IMR-90 (cell line): ENCODE results near the gene RIMBP2. TPM values are rescaled to one million over a fixed set of nuclear protein-coding genes. Genes with fewer than 3 reads are reported as not detected.

Experiments used
- ATAC-seq: fragments of 200-7000 bp; cut with Tn5 transposase; 2 replicates; pipeline ENCODE4 v1.9.1; 2020; ENCODE audit warnings: low read depth, mild to moderate bottlenecking, moderate library complexity
- BruUV-seq: library from RNA; stranded (reverse); fragments of 400-500 nt; replicated peaks from 2 replicates; lab custom pipeline; 2021; lab: Mats Ljungman, UMichigan
- CTCF ChIA-PET: fragments of 300-600 bp; formaldehyde crosslinking; extraction: SDS; loops from one replicate; lab custom pipeline; 2021; ENCODE audit warnings: antibody characterized with exemption; lab: Yijun Ruan, JAX
- POLR2A ChIA-PET: fragments of 300-600 bp; sonication (Branson Sonifier 250); formaldehyde crosslinking; loops from one replicate; lab custom pipeline; 2022; ENCODE audit warnings: antibody characterized with exemption; ENCODE audit not compliant: unreplicated experiment; lab: Charles Lee
- DNase-seq: peaks from one replicate; pipeline ENCODE4 v3.0.0; 2013
- H2AFZ ChIP-seq: replicated peaks from 2 replicates; pipeline ENCODE3; 2013; ENCODE audit warnings: low read length, mild to moderate bottlenecking; ENCODE audit not compliant: poor library complexity
- H2AK5ac ChIP-seq: 2 replicates; pipeline ENCODE4 v1.6.1; 2013; ENCODE audit warnings: low read depth, low read length, inconsistent platforms
- H2AK9ac ChIP-seq: replicated peaks from 2 replicates; pipeline ENCODE3; 2013; ENCODE audit warnings: mild to moderate bottlenecking, low read depth, low read length, moderate library complexity; ENCODE audit not compliant: poor library complexity
- H2BK120ac ChIP-seq: 2 replicates; pipeline ENCODE4 v1.6.1; 2013; ENCODE audit warnings: low read depth, low read length, inconsistent platforms
- H2BK15ac ChIP-seq: 3 replicates; pipeline ENCODE4 v1.6.1; 2013; ENCODE audit warnings: low read depth, low read length, inconsistent platforms
- H2BK20ac ChIP-seq: 2 replicates; pipeline ENCODE4 v1.6.1; 2013; ENCODE audit warnings: low read depth, mild to moderate bottlenecking, inconsistent platforms, low read length, moderate library complexity
- H2BK5ac ChIP-seq: 2 replicates; pipeline ENCODE4 v1.6.1; 2013; ENCODE audit warnings: mild to moderate bottlenecking, low read depth, low read length, inconsistent platforms; ENCODE audit not compliant: poor library complexity, severe bottlenecking
- H3K14ac ChIP-seq: replicated peaks from 2 replicates; pipeline ENCODE4 v1.6.1; 2013; ENCODE audit warnings: low read depth, low read length, inconsistent platforms
- H3K18ac ChIP-seq: 2 replicates; pipeline ENCODE4 v1.6.1; 2013; ENCODE audit warnings: low read depth, low read length, control low read depth
- H3K23ac ChIP-seq: 2 replicates; pipeline ENCODE4 v1.6.1; 2013; ENCODE audit warnings: low read depth, low read length, inconsistent platforms
- H3K27ac ChIP-seq: 2 replicates; pipeline ENCODE4 v1.5.1; 2013; ENCODE audit warnings: mild to moderate bottlenecking, control low read depth, low read length; ENCODE audit not compliant: insufficient read depth
- H3K27me3 ChIP-seq: 2 replicates; pipeline ENCODE4 v1.6.1; 2013; ENCODE audit warnings: low read length; ENCODE audit not compliant: control insufficient read depth, insufficient read depth
- H3K36me3 ChIP-seq: 2 replicates; pipeline ENCODE4 v1.6.1; 2013; ENCODE audit warnings: low read length, mixed read lengths; ENCODE audit not compliant: control insufficient read depth, insufficient read depth
- H3K4ac ChIP-seq: 2 replicates; pipeline ENCODE4 v1.6.1; 2013; ENCODE audit warnings: low read depth, low read length, inconsistent platforms
- H3K4me1 ChIP-seq: 2 replicates; pipeline ENCODE4 v1.6.1; 2013; ENCODE audit warnings: low read length, mixed read lengths; ENCODE audit not compliant: control insufficient read depth, insufficient read depth
- H3K4me2 ChIP-seq: 2 replicates; pipeline ENCODE4 v1.6.1; 2013; ENCODE audit warnings: low read depth, mild to moderate bottlenecking, control low read depth, low read length, moderate library complexity
- H3K4me3 ChIP-seq: 2 replicates; pipeline ENCODE4 v1.5.1; 2013; ENCODE audit warnings: low read depth, mild to moderate bottlenecking, control low read depth, low read length, moderate library complexity; ENCODE audit not compliant: insufficient read depth
- H3K56ac ChIP-seq: 2 replicates; pipeline ENCODE4 v1.6.1; 2013; ENCODE audit warnings: low read length, inconsistent platforms; ENCODE audit not compliant: insufficient read depth; ENCODE audit errors: extremely low read depth
- H3K79me1 ChIP-seq, 2 experiments: 2 replicates each; pipeline ENCODE4 v1.6.1; 2013; ENCODE audit warnings: low read length in 2 of 2, inconsistent platforms in 1 of 2, low read depth in 1 of 2
- H3K9ac ChIP-seq: 2 replicates; pipeline ENCODE4 v1.6.1; 2013; ENCODE audit warnings: low read depth, low read length, control low read depth
- H3K9me1 ChIP-seq: 2 replicates; pipeline ENCODE4 v1.6.1; 2013; ENCODE audit warnings: low read length, inconsistent platforms; ENCODE audit not compliant: insufficient read depth
- H3K9me3 ChIP-seq: 2 replicates; pipeline ENCODE4 v1.6.1; 2013; ENCODE audit warnings: low read length; ENCODE audit not compliant: control insufficient read depth, insufficient read depth
- H4K20me1 ChIP-seq: 2 replicates; pipeline ENCODE4 v1.6.1; 2013; ENCODE audit warnings: low read length, inconsistent platforms; ENCODE audit not compliant: insufficient read depth
- H4K5ac ChIP-seq: 2 replicates; pipeline ENCODE4 v1.6.1; 2013; ENCODE audit warnings: mild to moderate bottlenecking, low read depth, low read length, control low read depth
- H4K8ac ChIP-seq, 2 experiments: 2 replicates each; pipeline ENCODE4 v1.6.1; 2013; ENCODE audit warnings: low read depth in 2 of 2, low read length in 2 of 2, control low read depth in 1 of 2, inconsistent platforms in 1 of 2
- H4K91ac ChIP-seq: 2 replicates; pipeline ENCODE4 v1.6.1; 2013; ENCODE audit warnings: low read depth, low read length, inconsistent platforms; ENCODE audit not compliant: insufficient read depth
- CEBPB ChIP-seq: IDR thresholded peaks from 2 replicates; pipeline ENCODE4 v1.6.1; 2012; ENCODE audit warnings: low read depth, low read length, improper control_type of control experiment
- CHD1 ChIP-seq: IDR thresholded peaks from 2 replicates; pipeline ENCODE4 v1.6.1; 2012; ENCODE audit warnings: low read depth, low read length, improper control_type of control experiment
- FOS ChIP-seq: fragments of 150-350 bp; IDR thresholded peaks from 2 replicates; pipeline ENCODE4 v1.6.1; 2016; ENCODE audit warnings: low read depth, low read length
- MAFK ChIP-seq: IDR thresholded peaks from 2 replicates; pipeline ENCODE4 v1.6.1; 2012; ENCODE audit warnings: low read depth, low read length, improper control_type of control experiment
- MXI1 ChIP-seq: IDR thresholded peaks from 2 replicates; pipeline ENCODE4 v1.6.1; 2012; ENCODE audit warnings: low read depth, mild to moderate bottlenecking, low read length, moderate library complexity, borderline replicate concordance
- NFE2L2 ChIP-seq: fragments of 150-350 bp; IDR thresholded peaks from 2 replicates; pipeline ENCODE4 v1.6.1; 2016; ENCODE audit warnings: low read depth, mild to moderate bottlenecking, low read length
- POLR2A ChIP-seq: IDR thresholded peaks from 2 replicates; pipeline ENCODE4 v1.6.1; 2012; ENCODE audit warnings: mild to moderate bottlenecking, low read depth, low read length
- RCOR1 ChIP-seq: IDR thresholded peaks from 2 replicates; pipeline ENCODE4 v1.6.1; 2012; ENCODE audit warnings: mild to moderate bottlenecking, low read length, improper control_type of control experiment; ENCODE audit not compliant: insufficient replicate concordance
- SMC3 ChIP-seq: fragments of 150-350 bp; IDR thresholded peaks from 2 replicates; pipeline ENCODE4 v1.6.1; 2016; ENCODE audit warnings: low read depth, mild to moderate bottlenecking, antibody characterized with exemption, low read length, moderate library complexity
- WGBS, 2 experiments: methylation state at CpG; one replicate each; pipeline versions ENCODE4 v1.1.5 to v1.1.7; 2013; ENCODE audit warnings: missing lambda C conversion rate in 2 of 2; ENCODE audit not compliant: insufficient read length in 1 of 2; ENCODE audit errors: extremely low coverage in 2 of 2; 5-methylcytosine and 5-hydroxymethylcytosine counted together
- dilution Hi-C: fragments of 300-500 bp; cut with HindIII; formaldehyde crosslinking; loops from one replicate; pipeline ENCODE4 v1.14.3; 2018; ENCODE audit warnings: low sequenced_read_pairs; ENCODE audit not compliant: unreplicated experiment
- in situ Hi-C: fragments of 300-500 bp; cut with MboI; formaldehyde crosslinking; loops from 3 replicates; pipeline ENCODE4 v1.14.3; 2019; ENCODE audit warnings: low sequenced_read_pairs, inconsistent platforms, mixed read lengths
- intact Hi-C: fragments of 100-400 bp; cut with micrococcal nuclease; formaldehyde crosslinking; loops from 2 replicates; pipeline ENCODE4 v1.10.0; 2022
- polyA plus RNA-seq, 3 experiments: library from polyadenylated mRNA; depleted of rRNA; stranded (reverse); fragments of >200 nt; gene quantifications; 2 replicates each; pipeline ENCODE4 v1.2.3, GENCODE V29; 2012; ENCODE audit warnings: low replicate concordance in 1 of 3
- total RNA-seq: library from RNA; depleted of rRNA; stranded (reverse); fragments of >200 nt; gene quantifications from 2 replicates; pipeline ENCODE4 v1.2.3, GENCODE V29; 2012
- TF ChIP-seq, protein P1 (sequence below): fragments of 150-350 bp; IDR thresholded peaks from 2 replicates; pipeline ENCODE4 v1.6.1; 2016; ENCODE audit warnings: low read depth, mild to moderate bottlenecking, low read length, moderate library complexity, borderline replicate concordance

The RIMBP2 gene
- total and polyA plus RNA-seq, 2 of the 4 experiments (the other 2 are of a cell fraction), result not detected

DNA sequence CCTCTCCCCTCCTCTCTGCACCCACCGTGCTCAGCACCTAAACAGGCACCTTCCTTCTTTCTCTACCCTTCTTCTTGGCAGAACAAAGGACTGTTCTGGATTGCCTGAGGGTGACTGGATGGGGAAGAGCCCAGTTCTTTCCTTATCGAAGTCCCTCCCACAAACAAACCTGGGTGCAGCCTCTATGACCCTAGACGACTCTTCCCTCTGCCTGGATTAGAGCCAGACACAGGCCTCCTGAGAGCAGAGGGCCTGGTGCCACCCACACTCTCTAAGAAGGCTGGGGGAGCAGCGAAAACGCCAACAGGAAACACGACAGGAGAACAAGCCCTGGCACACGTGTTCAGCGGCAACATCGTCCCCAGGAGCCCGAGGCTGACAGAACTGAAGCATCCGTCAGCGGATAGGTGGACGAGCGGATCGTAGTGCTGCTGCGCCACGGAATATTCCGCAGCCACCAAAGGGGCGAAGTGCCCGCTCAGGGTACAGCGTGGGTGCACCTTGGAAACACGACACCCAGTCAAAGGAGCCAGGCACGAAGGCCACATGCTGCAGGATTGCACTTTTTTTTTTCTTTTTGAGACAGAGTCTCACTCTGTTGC, 38.0 kb downstream of the RIMBP2 start:
- H4K8ac ChIP-seq, result no peak overlapping the region
- no peak overlapping the region for H3K4me2 ChIP-seq
- H3K4ac ChIP-seq, result no peak overlapping the region
- no peak overlapping the region for H2BK5ac ChIP-seq
- no peaks in the 10 kb centered on the region for H3K36me3 ChIP-seq
- dilution Hi-C loops (no loop called here), intact Hi-C loops (no loop called here), in situ Hi-C loops (no loop called here)
- no peak overlapping the region for H2AK9ac ChIP-seq
- H3K9me3 ChIP-seq, result peaks cover 48% of the 10 kb centered on the region
- no peak overlapping the region for H3K56ac ChIP-seq
- no peaks in the 10 kb centered on the region for H3K9me1 ChIP-seq
- no peak for DNase-seq
- H3K18ac ChIP-seq, result no peak overlapping the region
- ChIA-PET POLR2A (no interaction called here), CTCF (no interaction called here)
- H3K79me1 ChIP-seq, result no peaks in the 10 kb centered on the region
- H3K27me3 ChIP-seq, result no peaks in the 10 kb centered on the region
- H3K23ac ChIP-seq, result no peak overlapping the region
- TF ChIP-seq SMC3 (no peak), FOS (no peak), MAFK (no peak), POLR2A (no peak), RCOR1 (no peak), MXI1 (no peak), NFE2L2 (no peak), CEBPB (no peak), CHD1 (no peak)
- TF ChIP-seq, protein P1, sequence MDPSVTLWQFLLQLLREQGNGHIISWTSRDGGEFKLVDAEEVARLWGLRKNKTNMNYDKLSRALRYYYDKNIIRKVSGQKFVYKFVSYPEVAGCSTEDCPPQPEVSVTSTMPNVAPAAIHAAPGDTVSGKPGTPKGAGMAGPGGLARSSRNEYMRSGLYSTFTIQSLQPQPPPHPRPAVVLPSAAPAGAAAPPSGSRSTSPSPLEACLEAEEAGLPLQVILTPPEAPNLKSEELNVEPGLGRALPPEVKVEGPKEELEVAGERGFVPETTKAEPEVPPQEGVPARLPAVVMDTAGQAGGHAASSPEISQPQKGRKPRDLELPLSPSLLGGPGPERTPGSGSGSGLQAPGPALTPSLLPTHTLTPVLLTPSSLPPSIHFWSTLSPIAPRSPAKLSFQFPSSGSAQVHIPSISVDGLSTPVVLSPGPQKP, result no peak
- no TSS peak for BruUV-seq
- H4K20me1 ChIP-seq, result no peaks in the 10 kb centered on the region
- no peak overlapping the region for H2BK120ac ChIP-seq
- H3K9ac ChIP-seq, result no peak overlapping the region
- no peak overlapping the region for H4K5ac ChIP-seq
- H2AK5ac ChIP-seq, result no peak overlapping the region
- no peak overlapping the region for H3K14ac ChIP-seq
- no peak overlapping the region for H3K27ac ChIP-seq
- no peak overlapping the region for H4K91ac ChIP-seq
- H3K4me1 ChIP-seq, result no peaks in the 10 kb centered on the region
- H2AFZ ChIP-seq, result no peak overlapping the region
- H3K4me3 ChIP-seq, result no peak overlapping the region
- ATAC-seq, result no peak
- H2BK15ac ChIP-seq, result no peak overlapping the region
- no peak overlapping the region for H2BK20ac ChIP-seq
- 81% methylated on average over 18 of the region's 23 CpGs; no CpG with 5 or more reads in 1 of the 2 experiments for WGBS, 2 experiments
